ENCODE measurements around the gene SCNN1A. TPM values are rescaled to one million over a fixed set of nuclear protein-coding genes. Genes with fewer than 3 reads are reported as not detected.

The SCNN1A gene
- total RNA-seq, 1 experiment from 2014 or later: 111 TPM

- Histone ChIP-seq H3K79me1 (ENCODE audit: insufficient read depth, low read depth, low read length, poor library complexity, severe bottlenecking) (no peaks in the 10 kb centered on the region), H4K5ac (ENCODE audit: insufficient read length, low read depth, low read length) (no peak overlapping the region), H3K18ac (ENCODE audit: insufficient read length, low read depth, low read length) (no peak overlapping the region), H2BK120ac (ENCODE audit: low read depth, low read length, poor library complexity, severe bottlenecking) (no peak overlapping the region), H3K23me2 (ENCODE audit: insufficient read length, low read depth, low read length, poor library complexity, severe bottlenecking) (peaks cover 4% of the 10 kb centered on the region), H3K14ac (ENCODE audit: insufficient read depth, low read length) (no peak overlapping the region), H2AFZ (ENCODE audit: low read length) (no peak overlapping the region), H2BK15ac (ENCODE audit: low read depth, low read length) (no peak overlapping the region), H3K56ac (ENCODE audit: insufficient read length, low read depth, low read length) (no peak overlapping the region), H3K4ac (ENCODE audit: low read depth, low read length) (no peak overlapping the region), H2BK20ac (ENCODE audit: low read depth, low read length, poor library complexity, severe bottlenecking) (no peak overlapping the region), H3K27me3 (ENCODE audit: insufficient read depth, low read length) (no peaks in the 10 kb centered on the region), H3K27ac (ENCODE audit: insufficient read length, low read depth, low read length) (no peak overlapping the region), H2BK12ac (ENCODE audit: insufficient read length, low read depth, low read length) (no peak overlapping the region), H3K4me1 (ENCODE audit: insufficient read depth, low read length) (no peaks in the 10 kb centered on the region), H3K23ac (ENCODE audit: insufficient read length, low read depth, low read length) (no peak overlapping the region), H4K91ac (ENCODE audit: insufficient read length, low read depth, low read length) (no peak overlapping the region), H3K4me2 (ENCODE audit: insufficient read depth, insufficient read length, low read length) (no peak overlapping the region), H3T11ph (ENCODE audit: low read length) (no peak overlapping the region), H4K8ac (replicated peaks; ENCODE audit: insufficient read length, low read depth, low read length) (no peak overlapping the region), H2BK5ac (ENCODE audit: insufficient read length, low read length) (no peak overlapping the region), H4K20me1 (ENCODE audit: control insufficient read depth, insufficient read depth, insufficient read length) (no peaks in the 10 kb centered on the region), H3K79me2 (ENCODE audit: insufficient read depth, low read length) (peaks cover under 1% of the 10 kb centered on the region; the same call in 1 of the 2 replicates), H3K9me3 (ENCODE audit: control insufficient read depth, low read depth, low read length) (no peaks in the 10 kb centered on the region), H2AK5ac (ENCODE audit: insufficient read length, low read length) (no peak overlapping the region), H3K9ac (ENCODE audit: extremely low read depth, insufficient read length, low read length) (no peak overlapping the region)
- no peaks in the 10 kb centered on the region for H3K27me3 Mint-ChIP-seq (ENCODE audit: low read depth)
- no peak overlapping the region for H3K4me3 Mint-ChIP-seq
- DNase-seq: no peak
- H3K9me3 Mint-ChIP-seq: no peaks in the 10 kb centered on the region; a peak in 1 of 5 replicates
- TF ChIP-seq, protein P1, sequence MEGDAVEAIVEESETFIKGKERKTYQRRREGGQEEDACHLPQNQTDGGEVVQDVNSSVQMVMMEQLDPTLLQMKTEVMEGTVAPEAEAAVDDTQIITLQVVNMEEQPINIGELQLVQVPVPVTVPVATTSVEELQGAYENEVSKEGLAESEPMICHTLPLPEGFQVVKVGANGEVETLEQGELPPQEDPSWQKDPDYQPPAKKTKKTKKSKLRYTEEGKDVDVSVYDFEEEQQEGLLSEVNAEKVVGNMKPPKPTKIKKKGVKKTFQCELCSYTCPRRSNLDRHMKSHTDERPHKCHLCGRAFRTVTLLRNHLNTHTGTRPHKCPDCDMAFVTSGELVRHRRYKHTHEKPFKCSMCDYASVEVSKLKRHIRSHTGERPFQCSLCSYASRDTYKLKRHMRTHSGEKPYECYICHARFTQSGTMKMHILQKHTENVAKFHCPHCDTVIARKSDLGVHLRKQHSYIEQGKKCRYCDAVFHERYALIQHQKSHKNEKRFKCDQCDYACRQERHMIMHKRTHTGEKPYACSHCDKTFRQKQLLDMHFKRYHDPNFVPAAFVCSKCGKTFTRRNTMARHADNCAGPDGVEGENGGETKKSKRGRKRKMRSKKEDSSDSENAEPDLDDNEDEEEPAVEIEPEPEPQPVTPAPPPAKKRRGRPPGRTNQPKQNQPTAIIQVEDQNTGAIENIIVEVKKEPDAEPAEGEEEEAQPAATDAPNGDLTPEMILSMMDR (conservative IDR thresholded peaks at IDR 0.05): no peak
- peaks cover 5 to 7% of the 10 kb centered on the region in 2 experiments for H3K4me1 Mint-ChIP-seq
- peak overlapping the region in 2 of 3 experiments; percentile 8 to 71; a peak in 4 of 7 replicates for H3K27ac Mint-ChIP-seq
- H3K36me3 Mint-ChIP-seq (ENCODE audit: insufficient read depth in 1 of 3, low read depth in 3 of 3): peaks cover 24 to 63% (median 60%) of the 10 kb centered on the region in 3 experiments
- no CpG with 5 or more reads among the region's 3 CpGs for WGBS (ENCODE audit: extremely low coverage, insufficient read length, low lambda C conversion rate)
Measured at GRCh38 chr12:6362403-6362802, 13.0 kb downstream of the SCNN1A start.

All from H9 (cell line).